KMS-11 (cell line): ENCODE data around the gene SMARCA4.

Source experiments
- H2AFZ ChIP-seq: fragments of 200-600 bp; sonication (generic); 2 replicates; pipeline ENCODE4 v1.6.1; 2016; ENCODE audit warnings: antibody characterized with exemption, mixed run types, low read depth
- H3K27ac ChIP-seq: fragments of 200-600 bp; sonication (generic); 2 replicates; pipeline ENCODE4 v1.6.1; 2016; ENCODE audit warnings: mild to moderate bottlenecking, mixed run types
- H3K27me3 ChIP-seq: fragments of 200-600 bp; sonication (generic); 2 replicates; pipeline ENCODE4 v1.6.1; 2017; ENCODE audit warnings: mild to moderate bottlenecking, low read depth, mixed run types, moderate library complexity; ENCODE audit not compliant: insufficient read depth
- H3K36me3 ChIP-seq: fragments of 200-600 bp; sonication (generic); 2 replicates; pipeline ENCODE4 v1.6.1; 2017; ENCODE audit warnings: mild to moderate bottlenecking, mixed run types; ENCODE audit not compliant: insufficient read depth
- H3K4me1 ChIP-seq: fragments of 200-600 bp; sonication (generic); 2 replicates; pipeline ENCODE4 v1.6.1; 2016; ENCODE audit warnings: mild to moderate bottlenecking, low read depth, mixed run types; ENCODE audit not compliant: poor library complexity, severe bottlenecking
- H3K4me2 ChIP-seq: fragments of 200-600 bp; sonication (generic); 2 replicates; pipeline ENCODE4 v1.7.0; 2016; ENCODE audit warnings: mild to moderate bottlenecking, mixed run types
- H3K4me3 ChIP-seq: fragments of 200-600 bp; sonication (generic); IDR thresholded peaks from 2 replicates; pipeline ENCODE4 v1.6.1; 2017; ENCODE audit warnings: low read depth, low read length, mixed read lengths; ENCODE audit not compliant: insufficient read depth
- H3K79me2 ChIP-seq: fragments of 200-600 bp; sonication (generic); 2 replicates; pipeline ENCODE4 v1.6.1; 2016; ENCODE audit warnings: low read depth, mixed run types; ENCODE audit not compliant: insufficient read depth
- H3K9ac ChIP-seq: fragments of 200-600 bp; sonication (generic); 2 replicates; pipeline ENCODE4 v1.6.1; 2016; ENCODE audit warnings: mild to moderate bottlenecking, mixed run types
- H4K20me1 ChIP-seq: fragments of 200-600 bp; sonication (generic); 2 replicates; pipeline ENCODE4 v1.6.1; 2016; ENCODE audit warnings: mild to moderate bottlenecking, mixed run types; ENCODE audit not compliant: insufficient read depth
- CTCF ChIP-seq: fragments of 200-600 bp; sonication (generic); conservative IDR thresholded peaks from 2 replicates; pipeline ENCODE4 v1.6.1; 2017; ENCODE audit warnings: low read depth, mild to moderate bottlenecking, antibody characterized with exemption, low read length, moderate library complexity, mixed read lengths

SMARCA4 gene

DNA sequence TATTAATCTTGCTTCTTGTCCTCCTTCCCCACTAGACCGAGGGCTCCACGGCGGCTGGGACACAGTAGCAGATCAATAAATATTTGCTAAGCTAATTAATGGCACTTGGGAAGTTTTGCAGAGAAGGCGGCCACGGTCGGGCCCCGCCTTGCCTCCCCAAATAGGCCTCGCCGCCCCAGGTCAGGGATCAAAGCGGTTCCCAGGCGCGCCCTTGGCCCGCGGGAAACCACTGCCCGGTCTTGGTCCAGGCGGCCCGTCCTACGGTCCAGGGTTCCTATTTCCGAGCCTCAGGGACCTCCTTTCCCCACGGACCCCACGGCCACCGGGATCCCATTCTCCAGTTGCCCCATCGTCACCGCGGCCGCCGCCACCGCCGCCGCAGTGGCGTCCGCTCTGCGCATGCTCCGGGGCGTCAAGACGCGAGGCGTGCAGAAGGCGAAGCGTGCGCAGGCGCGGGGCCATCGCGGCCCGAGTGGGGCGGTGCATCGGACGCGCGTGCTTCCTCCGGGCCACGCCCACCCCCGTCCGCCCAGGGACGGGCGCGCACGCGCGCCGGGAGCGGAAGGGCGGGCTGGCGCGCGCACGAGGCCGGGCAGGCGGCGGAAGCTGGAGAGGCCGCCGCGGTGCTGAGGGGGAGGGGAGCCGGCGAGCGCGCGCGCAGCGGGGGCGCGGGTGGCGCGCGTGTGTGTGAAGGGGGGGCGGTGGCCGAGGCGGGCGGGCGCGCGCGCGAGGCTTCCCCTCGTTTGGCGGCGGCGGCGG, at the start of gene SMARCA4:
SMARCA4 (plus strand) TSS at position 717 of the 759 bp plus-strand sequence. CDS start 23,122 bp downstream, outside the sequence.
- Histone ChIP-seq H3K27me3 (no peaks in the 10 kb centered on the region), H3K9ac (peak within 1 kb of the TSS; percentile 82), H2AFZ (peak within 1 kb of the TSS; percentile 56), H3K4me3 (no peak within 1 kb of the TSS), H3K79me2 (peaks cover 43% of the 10 kb centered on the region), H3K36me3 (no peaks in the 10 kb centered on the region), H4K20me1 (peaks cover 7% of the 10 kb centered on the region; the same call in 1 of the 2 replicates), H3K4me2 (peak within 1 kb of the TSS; percentile 81), H3K4me1 (peaks cover 41% of the 10 kb centered on the region), H3K27ac (peak within 1 kb of the TSS; percentile 55)
- no peak for TF ChIP-seq CTCF

- Histone ChIP-seq H3K36me3 (no peaks in the 10 kb centered on the region), H3K27ac (no peak overlapping the region)
- TF ChIP-seq CTCF: no peak
These were observed 49.1 kb upstream of the SMARCA4 start for GRCh38 chr19:10911579-10912363.

GRCh38 chr19:10912619-10913018, 48.2 kb upstream of the SMARCA4 start:
- Histone ChIP-seq H3K79me2 (no peaks in the 10 kb centered on the region), H3K27ac (no peak overlapping the region), H4K20me1 (no peaks in the 10 kb centered on the region), H3K4me2 (no peak overlapping the region), H2AFZ (no peak overlapping the region), H3K36me3 (no peaks in the 10 kb centered on the region), H3K9ac (no peak overlapping the region), H3K4me3 (no peak overlapping the region), H3K4me1 (no peaks in the 10 kb centered on the region), H3K27me3 (no peaks in the 10 kb centered on the region)
- no peak for TF ChIP-seq CTCF

More at GRCh38 chr19:10911579-10912363, 49.1 kb upstream of the SMARCA4 start:
- H4K20me1 ChIP-seq: no peaks in the 10 kb centered on the region
- no peak overlapping the region for H2AFZ ChIP-seq
- no peak overlapping the region for H3K9ac ChIP-seq
- no peak overlapping the region for H3K4me3 ChIP-seq
- H3K4me1 ChIP-seq: no peaks in the 10 kb centered on the region
- no peaks in the 10 kb centered on the region for H3K79me2 ChIP-seq
- H3K27me3 ChIP-seq: no peaks in the 10 kb centered on the region
- H3K4me2 ChIP-seq: no peak overlapping the region

- no peaks in the 10 kb centered on the region for H3K4me1 ChIP-seq
- H3K4me3 ChIP-seq: no peak overlapping the region
- no peaks in the 10 kb centered on the region for H3K79me2 ChIP-seq
- H3K9ac ChIP-seq: no peak overlapping the region
- H4K20me1 ChIP-seq: no peaks in the 10 kb centered on the region
- H3K27ac ChIP-seq: no peak overlapping the region
- no peaks in the 10 kb centered on the region for H3K27me3 ChIP-seq
- H3K4me2 ChIP-seq: no peak overlapping the region
- no peak for TF ChIP-seq CTCF
- no peak overlapping the region for H2AFZ ChIP-seq
- H3K36me3 ChIP-seq: no peaks in the 10 kb centered on the region
These were observed 47.0 kb upstream of the SMARCA4 start for GRCh38 chr19:10913716-10914340.
